NCI-H2171 (cell line): ENCODE results near the gene SUN5.
"Not testable (repeated sequence)": the region's sequence is repeated elsewhere in the genome, so short reads cannot be mapped to it uniquely, and the experiment has no call there.

Source experiments
- DNase-seq: peaks from one replicate; lab custom pipeline; 2025; lab: John Stamatoyannopoulos, UW

The SUN5 gene

DNA sequence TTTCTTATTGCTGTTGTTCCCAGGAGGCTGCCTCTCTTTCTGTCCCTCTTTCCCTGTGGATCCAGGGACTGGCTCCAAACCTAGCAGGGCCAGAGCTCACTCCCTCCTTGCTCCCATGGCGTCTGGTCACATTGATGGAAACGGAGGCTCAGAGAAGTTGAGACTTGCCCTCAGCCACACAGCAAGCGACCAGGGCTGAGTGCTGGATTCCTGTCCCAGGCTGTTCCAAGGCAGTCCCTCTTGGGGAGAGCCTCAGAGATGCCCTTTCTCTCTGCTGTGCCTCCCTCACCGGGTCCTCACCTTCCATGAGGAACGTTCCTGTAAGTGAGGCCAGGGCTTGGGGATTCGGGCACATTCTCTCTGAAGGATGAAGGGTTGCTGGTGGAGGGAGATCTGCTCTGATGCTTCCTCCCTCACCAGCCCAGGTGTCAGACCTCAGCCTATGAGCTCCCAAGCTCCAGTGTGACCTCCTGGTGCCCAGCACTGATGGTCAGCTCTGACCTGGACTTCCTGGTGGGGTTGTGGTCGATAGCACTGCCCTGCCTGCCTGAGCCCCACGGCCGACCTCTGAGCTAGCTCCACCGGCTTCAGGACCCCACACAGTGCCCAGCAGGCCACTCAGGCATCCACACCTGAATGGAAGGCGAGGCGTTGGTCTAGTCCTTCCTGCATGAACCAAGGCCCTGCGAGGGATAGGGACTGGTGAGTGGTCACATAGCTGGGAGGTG is 26.8 kb downstream of the SUN5 start:
- DNase-seq = no peak

DNA sequence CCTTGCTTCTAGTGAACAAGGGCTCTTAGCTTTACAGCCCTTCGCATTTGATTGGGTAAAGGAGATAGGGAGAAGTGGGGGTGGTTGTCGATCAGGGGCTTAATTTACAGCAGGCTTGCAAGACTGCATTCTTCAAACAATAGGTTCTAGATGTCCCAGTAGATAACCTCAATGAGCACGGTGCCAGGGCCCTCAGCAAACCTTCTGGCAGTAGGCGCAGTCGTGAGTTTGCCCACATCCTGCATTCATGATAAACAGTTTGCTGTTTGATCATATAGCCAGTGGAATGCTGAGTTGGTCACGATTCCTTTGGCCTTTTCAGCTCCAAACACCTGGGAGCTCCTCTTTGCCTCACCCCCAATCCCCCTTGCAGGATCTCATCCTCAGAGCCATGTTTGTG is 27.5 kb downstream of the SUN5 start:
- DNase-seq = no peak

- no peak for DNase-seq
Measured at GRCh38 chr20:32975698-32976674, 28.2 kb downstream of the SUN5 start.

GRCh38 chr20:32975121-32975520 is 29.1 kb downstream of the SUN5 start:
- not testable (repeated sequence) for DNase-seq

GRCh38 chr20:32974204-32975064 is 29.8 kb downstream of the SUN5 start:
- DNase-seq = not testable (repeated sequence)

DNA sequence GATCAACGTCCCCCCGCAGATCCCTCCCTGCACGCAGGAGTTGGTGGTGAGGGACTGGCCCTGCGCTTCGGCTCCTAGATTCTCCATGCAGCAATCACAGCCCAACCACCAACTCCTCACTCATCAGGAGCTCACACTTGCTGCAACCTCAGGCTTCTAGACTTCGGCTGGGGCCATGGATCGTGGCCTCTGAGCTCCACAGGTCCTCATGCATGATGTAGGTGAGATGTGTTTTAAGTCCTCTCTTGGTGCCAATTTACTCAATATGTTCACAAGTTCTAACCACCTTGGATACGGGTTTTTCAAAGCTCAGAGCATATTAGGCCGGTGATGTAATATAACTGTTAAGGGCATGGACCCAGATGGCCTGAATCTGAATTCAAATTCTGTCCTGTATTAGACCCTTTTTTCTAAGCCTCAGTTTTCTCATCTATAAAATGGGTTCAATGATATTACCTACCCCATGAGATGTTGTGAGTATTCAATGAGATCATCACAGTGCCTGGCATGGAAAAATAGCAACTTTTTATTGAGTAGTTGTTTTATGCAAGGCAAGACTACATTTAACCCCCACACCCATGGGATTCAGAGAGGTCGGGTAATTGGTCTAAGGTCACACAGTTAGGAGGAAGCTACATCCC is 31.0 kb downstream of the SUN5 start:
- no peak for DNase-seq

DNA sequence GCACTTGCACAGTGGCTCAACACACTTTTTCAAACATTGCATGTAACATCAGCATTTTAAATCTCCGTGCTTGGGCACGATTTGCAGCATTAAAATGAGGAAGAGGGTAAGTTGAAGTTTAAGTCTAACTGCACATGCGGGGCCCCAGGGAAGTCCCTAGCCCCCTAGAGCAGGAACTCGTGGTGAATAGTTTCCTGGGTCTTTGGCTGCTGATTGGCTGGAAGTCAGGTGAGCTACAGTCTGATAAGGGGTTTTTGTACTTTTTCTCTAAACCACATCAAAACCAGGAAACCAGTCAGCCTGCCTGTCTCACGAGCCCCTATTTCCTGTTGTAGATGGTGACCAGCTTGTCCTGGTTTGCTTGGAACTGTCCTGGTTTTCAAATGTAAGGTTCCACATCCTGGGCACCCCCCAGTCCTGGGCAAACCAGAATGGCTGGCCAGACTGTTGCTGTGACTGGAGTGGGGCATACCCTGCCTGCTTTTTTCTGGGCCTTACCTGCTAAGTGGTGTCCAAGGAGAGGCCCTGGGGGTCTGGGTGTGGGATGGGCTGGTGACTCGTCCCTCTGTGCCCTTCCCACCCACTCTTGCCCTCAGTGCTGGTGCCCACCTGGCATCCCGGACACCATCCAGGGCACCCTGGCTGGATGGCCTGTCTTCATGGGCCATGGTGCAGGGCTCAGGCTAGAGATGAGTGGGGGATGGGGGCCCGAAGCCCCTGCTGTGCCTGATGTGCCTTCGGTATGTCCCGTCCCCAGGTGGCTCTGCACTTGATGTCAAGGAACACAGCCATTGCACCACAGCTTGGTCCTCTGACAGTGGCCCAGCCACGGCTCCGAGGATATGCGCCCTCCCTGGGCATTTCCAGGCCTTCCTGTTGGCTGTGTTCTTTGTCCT is 31.8 kb downstream of the SUN5 start:
- DNase-seq = no peak

DNA sequence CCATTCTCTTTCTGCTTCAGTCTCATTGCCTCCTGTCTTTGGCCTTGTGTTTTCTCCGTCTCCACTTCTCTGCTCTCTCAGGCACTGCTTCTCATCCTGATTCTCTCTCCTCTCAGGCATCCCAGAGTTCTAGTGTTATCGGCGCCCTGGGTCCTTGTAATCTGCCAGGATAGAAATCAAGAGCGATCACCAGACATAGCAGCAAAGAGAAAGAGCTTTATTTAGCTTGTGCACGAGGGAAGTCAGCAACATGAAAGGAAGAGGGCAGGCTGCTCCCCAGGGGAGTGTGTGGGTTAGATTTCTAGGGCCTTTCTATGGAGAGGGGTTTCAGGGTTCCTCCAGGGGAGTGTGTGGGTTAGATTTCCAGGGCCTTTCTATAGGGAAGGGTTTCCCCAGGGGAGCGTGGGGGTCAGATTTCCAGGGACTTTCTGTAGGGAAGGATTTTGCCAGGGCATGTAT is 32.5 kb downstream of the SUN5 start:
- peak; percentile 30 for DNase-seq

GRCh38 chr20:32970973-32971300 is 33.3 kb downstream of the SUN5 start:
- DNase-seq = no peak

DNA sequence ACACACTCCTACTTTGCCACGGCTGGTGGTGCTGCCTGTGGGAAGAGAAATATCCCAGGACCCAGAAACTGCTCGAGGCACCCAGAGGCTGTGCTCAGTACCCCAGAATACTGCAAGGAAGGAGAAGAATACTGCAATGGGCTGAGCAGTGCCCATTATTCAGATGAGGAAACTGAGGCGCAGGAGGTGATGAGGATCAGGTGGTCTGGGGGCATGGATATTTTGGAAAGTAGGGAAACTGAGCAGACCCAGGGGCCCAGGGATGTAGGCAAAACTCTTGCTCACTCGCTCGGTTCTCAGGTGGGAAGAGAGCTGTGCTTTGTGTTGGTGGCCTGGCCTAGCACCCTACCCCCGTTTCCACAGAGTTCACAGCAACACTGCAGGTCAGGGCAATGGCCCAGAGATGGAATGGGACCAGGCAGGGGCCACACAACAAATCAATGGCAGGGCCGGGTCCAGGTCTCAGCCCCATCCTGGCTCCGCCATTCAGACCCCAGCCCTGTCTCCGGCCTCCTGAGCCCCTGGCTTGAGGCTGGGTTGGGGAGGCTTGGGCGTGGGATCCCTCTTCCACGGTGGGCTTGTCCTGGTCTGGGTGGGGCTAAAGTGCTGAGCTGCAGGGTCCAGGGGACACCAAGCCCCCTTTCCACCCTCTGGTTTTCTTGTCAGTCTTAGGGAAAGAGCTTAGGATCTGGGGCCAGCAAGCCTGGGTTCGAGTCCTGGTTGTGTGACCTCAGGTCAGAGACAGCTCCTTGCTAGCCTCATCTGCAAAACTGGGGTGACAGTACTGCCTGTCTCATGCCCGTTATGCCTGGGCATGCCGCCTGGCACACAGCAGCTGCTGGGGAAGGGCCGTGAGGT is 33.9 kb downstream of the SUN5 start:
- no peak for DNase-seq

DNA sequence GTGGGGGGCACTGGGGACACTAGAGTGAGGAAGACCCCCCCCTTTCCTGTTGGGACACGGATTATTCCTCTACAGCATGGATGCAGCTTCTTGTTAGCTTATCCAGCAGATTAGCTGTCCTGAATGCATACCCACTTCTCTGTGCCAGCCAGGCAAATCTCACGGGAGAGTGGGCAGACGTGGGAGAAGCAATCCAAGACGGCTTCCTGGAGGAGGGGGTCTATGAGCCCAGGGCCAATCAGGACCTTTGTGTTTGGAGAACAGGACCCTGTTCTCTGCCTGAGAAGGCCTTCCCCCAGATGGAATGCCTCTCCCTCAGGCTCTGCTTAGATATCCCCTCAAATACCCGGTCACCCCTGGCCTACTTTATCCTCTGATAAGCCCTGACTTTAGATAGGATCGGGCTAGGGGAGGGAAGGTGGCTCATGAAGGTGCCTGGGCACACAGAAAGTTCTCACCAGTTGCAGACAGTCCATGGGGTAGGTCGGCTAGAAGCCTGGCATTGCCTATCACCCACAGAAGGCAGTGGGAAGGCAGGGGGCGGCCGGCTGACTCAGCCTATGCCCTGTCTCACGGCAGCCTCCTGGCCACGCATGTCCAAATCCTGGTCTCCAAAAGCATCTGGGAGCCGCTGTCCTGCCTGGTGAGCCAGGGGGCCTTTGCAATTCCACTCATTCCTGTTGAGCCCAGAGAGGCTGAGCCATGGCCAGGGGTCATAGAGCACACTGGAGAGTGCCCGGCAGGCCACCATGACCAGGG is 34.7 kb downstream of the SUN5 start:
- no peak for DNase-seq

DNA sequence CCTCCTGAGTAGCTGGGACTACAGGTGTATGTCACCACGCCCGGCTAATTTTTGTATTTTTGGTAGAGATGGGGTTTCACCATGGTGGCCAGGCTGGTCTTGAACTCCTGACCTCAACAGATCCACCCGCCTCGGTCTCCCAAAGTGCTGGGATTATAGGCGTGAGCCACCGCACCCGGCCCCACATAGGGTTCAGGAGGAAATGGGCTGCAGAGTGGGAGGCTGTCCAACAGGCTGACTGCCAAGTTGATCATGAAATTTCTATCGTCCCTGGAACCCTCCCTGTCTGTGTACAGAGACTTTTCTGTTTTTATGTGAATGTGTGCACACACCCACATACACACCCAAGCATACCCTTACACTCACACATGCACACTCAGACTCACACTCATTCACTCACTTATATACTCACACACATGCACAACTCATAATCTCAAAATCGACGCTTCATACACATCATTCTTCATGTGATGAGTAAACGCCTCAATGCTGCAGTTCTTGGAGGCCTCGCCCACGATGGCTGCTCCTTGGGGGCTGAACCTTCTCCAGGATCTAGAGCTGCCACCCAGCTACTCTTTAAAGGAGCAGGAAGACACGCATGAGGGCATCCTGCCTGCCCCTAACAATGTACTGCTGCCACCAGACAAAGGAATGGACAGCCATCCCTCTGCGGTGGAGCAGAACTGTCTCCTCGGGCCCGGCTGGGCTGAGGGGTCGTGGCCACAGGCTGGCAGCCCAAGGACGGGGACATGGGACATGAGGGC is 35.6 kb downstream of the SUN5 start:
- DNase-seq = no peak

DNA sequence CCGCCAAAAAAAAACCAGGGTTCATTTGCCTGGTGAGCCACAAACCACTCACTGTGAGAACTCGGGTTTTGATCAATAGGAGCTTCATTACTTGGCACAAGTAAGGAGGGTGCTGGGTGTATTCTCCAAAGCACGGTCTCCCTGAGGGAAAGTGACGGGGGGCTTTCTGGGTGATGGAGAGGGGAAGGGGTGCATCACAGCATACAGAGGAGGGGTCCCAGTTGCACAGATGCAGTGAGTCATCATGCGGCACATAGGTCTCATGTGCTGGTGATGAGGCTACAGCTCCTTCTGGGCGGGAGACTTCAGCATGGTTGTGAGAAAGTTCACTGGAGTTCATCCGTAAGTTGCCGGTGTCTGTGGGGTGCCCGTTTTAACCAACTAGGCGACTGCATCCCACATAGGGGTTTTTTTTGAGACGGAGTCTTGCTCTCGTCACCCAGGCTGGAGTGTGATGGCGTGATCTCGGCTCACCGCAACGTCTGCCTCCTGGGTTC is 36.2 kb downstream of the SUN5 start:
- DNase-seq = no peak

DNA sequence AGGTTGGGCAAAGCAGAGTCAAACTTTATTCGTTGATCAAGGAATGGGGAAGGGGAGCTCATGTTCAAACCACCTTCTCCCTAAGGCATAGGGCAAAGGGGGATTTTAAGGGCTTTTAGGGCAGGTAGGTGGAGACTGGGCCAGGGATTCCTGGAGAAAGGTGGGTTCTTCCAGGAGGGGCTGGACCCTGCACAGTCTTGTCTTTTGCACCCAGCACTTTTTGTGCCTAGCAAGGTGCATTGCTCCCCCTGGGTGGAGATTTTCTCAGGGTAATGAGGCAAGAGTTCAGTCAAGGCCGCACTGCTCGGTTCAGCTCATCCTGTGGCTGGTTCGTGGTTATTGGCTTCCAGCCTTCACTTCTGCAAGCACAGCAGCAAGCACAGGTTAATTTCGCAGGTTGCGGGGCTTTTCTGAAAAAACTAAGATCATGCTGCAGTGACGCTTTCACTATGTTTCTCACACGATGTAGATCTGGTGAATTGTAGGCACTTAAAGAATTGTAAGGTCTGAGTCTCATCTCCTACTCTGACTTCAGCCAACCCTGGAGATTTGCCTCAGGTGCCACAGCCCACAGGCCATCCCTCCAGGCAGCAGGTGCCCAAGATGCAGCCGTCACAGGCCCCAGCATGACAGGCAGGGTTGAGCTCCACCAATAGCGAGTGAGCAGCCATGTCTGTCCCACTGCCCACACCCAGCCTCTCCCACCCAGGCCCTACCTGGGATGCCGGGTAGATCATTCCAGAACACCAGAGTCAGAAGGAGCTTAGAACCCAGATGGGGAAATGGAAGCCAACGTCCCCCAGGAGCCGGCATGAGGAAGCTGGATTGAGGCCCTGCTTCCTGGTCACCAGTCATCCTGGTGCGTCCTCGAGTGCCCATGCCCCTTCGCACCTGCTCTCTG is 37.1 kb downstream of the SUN5 start:
- no peak for DNase-seq

- DNase-seq = no peak
Measured at GRCh38 chr20:32966382-32966781, 37.9 kb downstream of the SUN5 start.

DNA sequence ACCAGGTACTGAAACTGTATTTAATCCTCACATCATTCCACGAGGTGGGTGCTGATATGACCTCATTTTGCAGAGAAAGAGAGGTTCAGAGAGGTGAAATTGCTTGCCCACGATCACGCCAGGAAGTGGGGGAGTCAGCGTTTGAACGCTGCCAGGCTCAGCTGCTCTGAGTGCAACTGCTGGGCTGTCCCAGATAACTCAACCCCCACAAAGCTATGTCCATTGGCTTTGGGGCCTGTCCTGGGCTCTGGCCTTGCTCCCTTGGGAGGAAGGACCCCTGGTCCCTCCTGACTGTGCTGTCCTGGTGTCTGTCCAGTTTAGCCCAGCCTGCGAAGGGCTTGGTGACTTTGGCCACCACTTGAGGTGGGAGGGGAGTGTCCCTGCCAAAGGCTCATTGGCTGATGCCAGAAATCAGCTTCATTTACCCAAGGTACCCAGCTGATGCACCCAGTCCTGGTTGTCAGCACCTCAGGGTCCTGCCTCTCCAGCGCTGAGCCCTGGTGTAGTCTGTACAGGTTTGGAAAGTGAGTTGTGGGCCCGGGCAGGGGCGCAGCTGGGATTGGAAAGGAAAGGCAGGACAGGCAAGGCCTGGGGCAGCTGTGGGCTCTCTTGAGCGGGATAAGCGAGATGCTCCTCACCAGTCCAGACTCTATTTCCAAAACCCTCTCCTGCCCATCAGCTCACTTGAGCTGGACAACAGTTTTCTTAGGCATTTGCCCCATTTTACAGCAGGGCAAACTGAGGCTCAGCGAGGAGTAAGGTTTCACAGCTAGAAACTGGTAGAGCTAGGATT is 38.5 kb downstream of the SUN5 start:
- no peak for DNase-seq
